ENCODE measurements around the gene PDE7B.

The PDE7B gene

DNA sequence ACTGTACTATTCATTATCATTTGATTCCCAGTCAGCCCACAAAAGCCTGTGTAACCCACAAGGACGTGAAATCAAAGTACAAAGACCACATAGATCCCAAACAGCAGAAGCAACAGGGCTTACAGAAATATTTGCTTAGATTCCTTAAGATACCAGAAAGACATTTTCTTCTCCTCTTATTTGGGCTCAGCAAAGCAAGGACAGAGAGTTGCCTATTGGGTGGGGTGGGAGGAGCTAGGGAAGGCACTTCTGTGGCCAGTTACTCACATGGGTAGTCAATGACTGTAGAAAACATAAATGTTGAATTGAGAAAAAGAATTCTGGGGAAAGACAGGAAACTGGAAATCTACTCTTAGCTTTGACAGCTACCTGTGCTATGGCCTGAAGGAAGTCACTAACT, 19.8 kb downstream of the PDE7B start:
- no peak overlapping the region for H3K27ac ChIP-seq (replicated peaks)
- H3K27me3 ChIP-seq (ENCODE audit: insufficient read depth, poor library complexity, severe bottlenecking) = no peaks in the 10 kb centered on the region
- TF ChIP-seq, protein P1, sequence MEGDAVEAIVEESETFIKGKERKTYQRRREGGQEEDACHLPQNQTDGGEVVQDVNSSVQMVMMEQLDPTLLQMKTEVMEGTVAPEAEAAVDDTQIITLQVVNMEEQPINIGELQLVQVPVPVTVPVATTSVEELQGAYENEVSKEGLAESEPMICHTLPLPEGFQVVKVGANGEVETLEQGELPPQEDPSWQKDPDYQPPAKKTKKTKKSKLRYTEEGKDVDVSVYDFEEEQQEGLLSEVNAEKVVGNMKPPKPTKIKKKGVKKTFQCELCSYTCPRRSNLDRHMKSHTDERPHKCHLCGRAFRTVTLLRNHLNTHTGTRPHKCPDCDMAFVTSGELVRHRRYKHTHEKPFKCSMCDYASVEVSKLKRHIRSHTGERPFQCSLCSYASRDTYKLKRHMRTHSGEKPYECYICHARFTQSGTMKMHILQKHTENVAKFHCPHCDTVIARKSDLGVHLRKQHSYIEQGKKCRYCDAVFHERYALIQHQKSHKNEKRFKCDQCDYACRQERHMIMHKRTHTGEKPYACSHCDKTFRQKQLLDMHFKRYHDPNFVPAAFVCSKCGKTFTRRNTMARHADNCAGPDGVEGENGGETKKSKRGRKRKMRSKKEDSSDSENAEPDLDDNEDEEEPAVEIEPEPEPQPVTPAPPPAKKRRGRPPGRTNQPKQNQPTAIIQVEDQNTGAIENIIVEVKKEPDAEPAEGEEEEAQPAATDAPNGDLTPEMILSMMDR (IDR thresholded peaks at IDR 0.05; ENCODE audit: insufficient read depth, low read length) = no peak
- TF ChIP-seq GABPA (IDR thresholded peaks at IDR 0.05; ENCODE audit: low read depth) (no peak), SPI1 (IDR thresholded peaks at IDR 0.05; ENCODE audit: borderline replicate concordance, low read depth) (no peak), POLR2AphosphoS5 (IDR thresholded peaks at IDR 0.05; ENCODE audit: low read depth) (no peak)
- TF ChIP-seq, protein P2, sequence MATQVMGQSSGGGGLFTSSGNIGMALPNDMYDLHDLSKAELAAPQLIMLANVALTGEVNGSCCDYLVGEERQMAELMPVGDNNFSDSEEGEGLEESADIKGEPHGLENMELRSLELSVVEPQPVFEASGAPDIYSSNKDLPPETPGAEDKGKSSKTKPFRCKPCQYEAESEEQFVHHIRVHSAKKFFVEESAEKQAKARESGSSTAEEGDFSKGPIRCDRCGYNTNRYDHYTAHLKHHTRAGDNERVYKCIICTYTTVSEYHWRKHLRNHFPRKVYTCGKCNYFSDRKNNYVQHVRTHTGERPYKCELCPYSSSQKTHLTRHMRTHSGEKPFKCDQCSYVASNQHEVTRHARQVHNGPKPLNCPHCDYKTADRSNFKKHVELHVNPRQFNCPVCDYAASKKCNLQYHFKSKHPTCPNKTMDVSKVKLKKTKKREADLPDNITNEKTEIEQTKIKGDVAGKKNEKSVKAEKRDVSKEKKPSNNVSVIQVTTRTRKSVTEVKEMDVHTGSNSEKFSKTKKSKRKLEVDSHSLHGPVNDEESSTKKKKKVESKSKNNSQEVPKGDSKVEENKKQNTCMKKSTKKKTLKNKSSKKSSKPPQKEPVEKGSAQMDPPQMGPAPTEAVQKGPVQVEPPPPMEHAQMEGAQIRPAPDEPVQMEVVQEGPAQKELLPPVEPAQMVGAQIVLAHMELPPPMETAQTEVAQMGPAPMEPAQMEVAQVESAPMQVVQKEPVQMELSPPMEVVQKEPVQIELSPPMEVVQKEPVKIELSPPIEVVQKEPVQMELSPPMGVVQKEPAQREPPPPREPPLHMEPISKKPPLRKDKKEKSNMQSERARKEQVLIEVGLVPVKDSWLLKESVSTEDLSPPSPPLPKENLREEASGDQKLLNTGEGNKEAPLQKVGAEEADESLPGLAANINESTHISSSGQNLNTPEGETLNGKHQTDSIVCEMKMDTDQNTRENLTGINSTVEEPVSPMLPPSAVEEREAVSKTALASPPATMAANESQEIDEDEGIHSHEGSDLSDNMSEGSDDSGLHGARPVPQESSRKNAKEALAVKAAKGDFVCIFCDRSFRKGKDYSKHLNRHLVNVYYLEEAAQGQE (IDR thresholded peaks at IDR 0.05; ENCODE audit: insufficient replicate concordance, low read depth) = no peak
- DNase-seq (ENCODE audit: low read depth in 1 of 2, low spot score in 1 of 2) = no peak
- H3K4me3 ChIP-seq (replicated peaks; ENCODE audit: insufficient read depth, low read length) = no peak overlapping the region

DNA sequence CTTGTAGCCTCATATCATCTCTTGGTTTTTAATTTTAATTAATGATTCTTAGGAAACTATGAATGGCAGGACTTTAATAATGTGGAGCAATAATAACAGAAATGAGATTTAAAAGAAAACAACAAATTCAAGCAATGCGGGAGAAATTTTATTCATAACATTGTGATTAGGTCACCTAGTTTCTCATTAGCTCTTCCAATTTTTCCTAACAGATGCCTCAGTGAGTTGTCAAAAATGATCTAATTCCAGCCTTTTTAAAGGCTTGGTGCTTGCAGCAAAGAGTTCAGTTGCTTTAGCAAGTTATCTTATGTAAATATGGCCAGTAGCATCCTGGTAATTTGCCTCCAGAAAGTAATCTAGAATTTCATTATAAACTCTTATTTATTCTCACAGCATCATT, 20.4 kb downstream of the PDE7B start:
- TF ChIP-seq, protein P2 (IDR thresholded peaks at IDR 0.05; ENCODE audit: insufficient replicate concordance, low read depth) = no peak
- no peak for TF ChIP-seq GABPA (IDR thresholded peaks at IDR 0.05; ENCODE audit: low read depth)
- TF ChIP-seq SPI1 (IDR thresholded peaks at IDR 0.05; ENCODE audit: borderline replicate concordance, low read depth) = no peak
- TF ChIP-seq, protein P1 (IDR thresholded peaks at IDR 0.05; ENCODE audit: insufficient read depth, low read length) = no peak
- TF ChIP-seq POLR2AphosphoS5 (IDR thresholded peaks at IDR 0.05; ENCODE audit: low read depth) = no peak
- Histone ChIP-seq H3K4me3 (replicated peaks; ENCODE audit: insufficient read depth, low read length) (no peak overlapping the region), H3K27ac (replicated peaks) (no peak overlapping the region), H3K27me3 (ENCODE audit: insufficient read depth, poor library complexity, severe bottlenecking) (no peaks in the 10 kb centered on the region)
- no peak for DNase-seq (ENCODE audit: low read depth in 1 of 2, low spot score in 1 of 2)

DNA sequence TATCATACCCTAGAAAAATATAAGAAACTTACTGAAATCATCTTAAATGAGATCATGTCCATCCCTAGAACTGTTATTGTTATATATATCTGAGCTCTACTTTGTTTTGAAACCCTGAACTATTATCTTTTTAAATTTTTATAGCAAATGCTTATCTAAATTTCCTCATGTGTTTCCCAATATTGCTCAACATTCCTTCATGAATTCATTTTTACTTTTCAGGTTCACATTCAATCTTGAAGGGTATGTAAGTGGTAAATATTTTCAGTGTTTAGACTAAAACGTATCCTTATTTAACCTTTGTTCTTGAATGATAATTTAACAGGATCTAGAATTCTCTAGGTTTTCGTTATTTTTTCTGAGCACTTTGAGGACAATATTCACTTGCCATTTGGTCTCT, 23.9 kb downstream of the PDE7B start:
- no peak overlapping the region for H3K4me3 ChIP-seq (replicated peaks; ENCODE audit: insufficient read depth, low read length)
- TF ChIP-seq, protein P2 (IDR thresholded peaks at IDR 0.05; ENCODE audit: insufficient replicate concordance, low read depth) = no peak
- TF ChIP-seq SPI1 (IDR thresholded peaks at IDR 0.05; ENCODE audit: borderline replicate concordance, low read depth) = no peak
- TF ChIP-seq GABPA (IDR thresholded peaks at IDR 0.05; ENCODE audit: low read depth) = no peak
- TF ChIP-seq POLR2AphosphoS5 (IDR thresholded peaks at IDR 0.05; ENCODE audit: low read depth) = no peak
- TF ChIP-seq, protein P1 (IDR thresholded peaks at IDR 0.05; ENCODE audit: insufficient read depth, low read length) = no peak
- no peak for DNase-seq (ENCODE audit: low read depth in 1 of 2, low spot score in 1 of 2)
- H3K27ac ChIP-seq (replicated peaks) = no peak overlapping the region
- H3K27me3 ChIP-seq (ENCODE audit: insufficient read depth, poor library complexity, severe bottlenecking) = no peaks in the 10 kb centered on the region
